GM18526 (cell line): Measurements from ENCODE around the gene LKAAEAR1.

Experiments
- POLR2A ChIP-seq: IDR thresholded peaks from 3 replicates; pipeline ENCODE4 v1.6.1; 2011; ENCODE audit not compliant: insufficient read length; ENCODE audit errors: extremely low read depth

Gene LKAAEAR1

GRCh38 chr20:64102647-64103354 is 18.6 kb upstream of the LKAAEAR1 start:
- no peak for TF ChIP-seq POLR2A

GRCh38 chr20:64101731-64102621 is 17.8 kb upstream of the LKAAEAR1 start:
- TF ChIP-seq POLR2A = no peak

- TF ChIP-seq POLR2A = no peak
These were observed 16.9 kb upstream of the LKAAEAR1 start for GRCh38 chr20:64100946-64101688.

GRCh38 chr20:64100566-64100888 is 16.3 kb upstream of the LKAAEAR1 start:
- no peak for TF ChIP-seq POLR2A

- no peak for TF ChIP-seq POLR2A
These were observed 15.8 kb upstream of the LKAAEAR1 start for GRCh38 chr20:64099880-64100565.

DNA sequence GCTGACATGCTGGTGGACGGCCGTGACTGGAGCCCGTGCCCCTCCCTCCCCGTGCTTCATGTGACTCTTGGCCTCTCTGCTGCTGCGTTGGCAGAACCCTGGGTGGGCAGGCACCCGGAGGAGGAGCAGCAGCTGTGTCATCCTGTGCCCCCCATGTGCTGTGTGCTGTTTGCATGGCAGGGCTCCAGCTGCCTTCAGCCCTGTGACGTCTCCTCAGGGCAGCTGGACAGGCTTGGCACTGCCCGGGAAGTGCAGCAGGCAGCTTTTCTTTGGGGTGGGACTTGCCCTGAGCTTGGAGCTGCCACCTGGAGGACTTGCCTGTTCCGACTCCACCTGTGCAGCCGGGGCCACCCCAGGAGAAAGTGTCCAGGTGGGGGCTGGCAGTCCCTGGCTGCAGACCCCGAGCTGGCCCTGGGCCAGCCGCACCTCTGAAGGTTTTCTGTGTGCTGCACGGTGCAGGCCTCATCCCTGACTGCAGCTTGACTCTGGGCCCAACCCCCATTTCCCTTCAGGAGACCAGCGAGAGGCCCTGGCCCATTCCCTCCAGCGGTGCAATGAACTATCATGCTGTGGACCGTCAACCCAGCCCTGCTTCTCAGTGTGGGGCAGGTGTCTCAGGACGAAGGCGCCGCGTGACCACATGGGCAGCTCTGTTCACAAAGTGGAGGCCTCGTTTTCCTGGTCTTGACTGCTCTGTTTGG is 15.0 kb upstream of the LKAAEAR1 start:
- no peak for TF ChIP-seq POLR2A

DNA sequence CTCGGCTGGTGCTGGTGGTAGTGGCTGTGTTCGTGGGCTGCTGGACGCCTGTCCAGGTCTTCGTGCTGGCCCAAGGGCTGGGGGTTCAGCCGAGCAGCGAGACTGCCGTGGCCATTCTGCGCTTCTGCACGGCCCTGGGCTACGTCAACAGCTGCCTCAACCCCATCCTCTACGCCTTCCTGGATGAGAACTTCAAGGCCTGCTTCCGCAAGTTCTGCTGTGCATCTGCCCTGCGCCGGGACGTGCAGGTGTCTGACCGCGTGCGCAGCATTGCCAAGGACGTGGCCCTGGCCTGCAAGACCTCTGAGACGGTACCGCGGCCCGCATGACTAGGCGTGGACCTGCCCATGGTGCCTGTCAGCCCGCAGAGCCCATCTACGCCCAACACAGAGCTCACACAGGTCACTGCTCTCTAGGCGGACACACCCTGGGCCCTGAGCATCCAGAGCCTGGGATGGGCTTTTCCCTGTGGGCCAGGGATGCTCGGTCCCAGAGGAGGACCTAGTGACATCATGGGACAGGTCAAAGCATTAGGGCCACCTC is 14.3 kb upstream of the LKAAEAR1 start:
- no peak for TF ChIP-seq POLR2A

DNA sequence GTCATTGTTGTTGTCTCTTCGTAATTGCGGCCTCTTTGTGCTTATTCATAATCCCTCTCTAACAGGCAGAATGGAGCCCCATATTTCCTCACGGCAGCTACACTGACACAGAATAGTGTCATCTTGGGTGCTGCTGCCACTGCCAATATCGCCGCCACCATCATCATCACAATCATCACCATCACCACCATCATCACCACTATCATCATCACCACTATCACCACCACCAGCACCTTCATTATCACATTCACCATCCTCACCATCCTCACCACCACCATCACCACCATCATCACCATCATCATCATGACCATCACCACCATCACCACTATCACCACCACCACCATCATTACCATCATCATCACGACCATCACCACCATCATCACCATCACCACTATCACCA is 12.3 kb upstream of the LKAAEAR1 start:
- TF ChIP-seq POLR2A = no peak

DNA sequence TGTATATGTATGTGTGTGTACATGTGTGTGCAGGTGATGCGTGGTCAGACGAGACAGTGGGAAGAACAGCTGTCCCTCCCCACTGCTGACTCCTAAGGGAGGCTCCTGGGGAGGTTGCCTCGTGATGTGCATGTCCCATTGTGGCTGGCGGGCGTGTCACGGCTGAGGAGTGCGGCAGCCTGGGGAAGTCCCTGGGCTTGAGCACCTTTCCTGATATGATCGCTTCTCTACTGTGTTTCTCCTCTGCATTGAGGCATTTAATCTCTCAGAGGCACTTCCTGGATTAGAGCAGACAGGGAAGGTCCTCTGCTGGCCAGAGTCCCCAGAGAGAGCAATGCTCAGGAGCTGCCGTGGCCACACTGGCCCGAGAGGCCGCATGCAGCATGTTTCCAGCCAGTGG is 11.7 kb upstream of the LKAAEAR1 start:
- no peak for TF ChIP-seq POLR2A

GRCh38 chr20:64095455-64095854 is 11.3 kb upstream of the LKAAEAR1 start:
- no peak for TF ChIP-seq POLR2A

GRCh38 chr20:64093013-64093503 is 8.9 kb upstream of the LKAAEAR1 start:
- no peak for TF ChIP-seq POLR2A

DNA sequence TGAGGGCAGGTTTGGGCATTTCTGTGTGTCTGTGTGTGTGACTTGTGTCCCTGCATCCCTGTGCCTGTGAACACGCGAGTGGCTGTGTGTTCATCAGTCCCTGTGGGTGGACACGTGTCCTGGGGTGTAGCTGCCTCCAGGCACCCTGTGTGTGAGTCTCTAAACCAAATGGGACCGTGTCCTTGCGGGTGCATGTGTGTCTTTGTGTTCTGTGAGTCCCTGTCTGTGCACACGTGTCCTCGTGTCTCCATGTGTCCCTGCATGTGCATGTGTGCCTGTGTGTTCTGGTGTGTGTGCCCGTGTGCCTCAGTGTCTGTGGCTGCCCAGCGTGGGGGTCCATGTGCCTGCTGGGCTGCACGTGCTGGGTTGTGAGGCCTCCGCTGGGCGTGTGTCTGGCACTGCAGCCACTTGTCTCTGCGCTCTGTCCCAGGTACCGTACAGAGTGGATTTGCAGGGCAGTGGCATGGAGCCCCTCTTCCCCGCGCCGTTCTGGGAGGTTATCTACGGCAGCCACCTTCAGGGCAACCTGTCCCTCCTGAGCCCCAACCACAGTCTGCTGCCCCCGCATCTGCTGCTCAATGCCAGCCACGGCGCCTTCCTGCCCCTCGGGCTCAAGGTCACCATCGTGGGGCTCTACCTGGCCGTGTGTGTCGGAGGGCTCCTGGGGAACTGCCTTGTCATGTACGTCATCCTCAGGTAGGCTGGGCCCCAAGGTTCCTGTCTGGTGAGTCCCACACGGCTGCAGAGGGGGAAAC is 8.2 kb upstream of the LKAAEAR1 start:
- TF ChIP-seq POLR2A = no peak

DNA sequence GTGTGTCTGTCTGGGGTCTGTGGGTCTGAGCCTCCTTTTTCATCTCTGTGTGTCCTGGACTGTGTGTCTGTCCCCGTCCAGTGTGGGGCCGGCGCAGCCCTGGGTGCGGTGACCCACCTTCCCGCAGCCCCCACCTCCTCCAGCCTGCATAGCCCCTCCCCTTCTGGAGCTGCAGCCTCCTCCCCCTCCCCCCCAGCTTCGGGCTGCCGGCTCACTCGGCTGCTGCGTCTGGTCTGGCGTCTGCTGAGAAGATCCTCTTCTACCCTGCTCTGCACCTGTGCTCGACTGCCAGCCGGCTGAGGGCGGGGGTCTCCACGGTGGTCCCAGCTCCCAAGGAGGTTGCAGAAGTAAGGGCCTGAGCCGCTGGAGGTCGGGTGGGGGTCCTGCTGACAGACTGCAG is 7.6 kb upstream of the LKAAEAR1 start:
- TF ChIP-seq POLR2A = no peak
